Ishikawa (cell line): Measurements from ENCODE around the gene CBX1.

Experiments used
- CEBPB ChIP-seq: IDR thresholded peaks from 2 replicates; pipeline ENCODE4 v1.6.1; 2012
- CREB1 ChIP-seq: IDR thresholded peaks from 2 replicates; pipeline ENCODE4 v1.6.1; 2012; ENCODE audit warnings: low read depth
- EGR1 ChIP-seq: IDR thresholded peaks from 2 replicates; pipeline ENCODE4 v1.6.1; 2012
- EP300 ChIP-seq: IDR thresholded peaks from 2 replicates; pipeline ENCODE4 v1.6.1; 2012; ENCODE audit warnings: borderline replicate concordance
- FOXM1 ChIP-seq: IDR thresholded peaks from 2 replicates; pipeline ENCODE4 v1.6.1; 2012; ENCODE audit warnings: low read depth, borderline replicate concordance
- MAX ChIP-seq: IDR thresholded peaks from 2 replicates; pipeline ENCODE4 v1.6.1; 2012
- NFIC ChIP-seq: IDR thresholded peaks from 2 replicates; pipeline ENCODE4 v1.6.1; 2012
- RAD21 ChIP-seq: IDR thresholded peaks from 2 replicates; pipeline ENCODE4 v1.6.1; 2012; ENCODE audit warnings: low read depth
- REST ChIP-seq: IDR thresholded peaks from 2 replicates; pipeline ENCODE4 v1.6.1; 2012; ENCODE audit warnings: low read depth, mild to moderate bottlenecking
- TAF1 ChIP-seq: IDR thresholded peaks from 2 replicates; pipeline ENCODE4 v1.6.1; 2012; ENCODE audit warnings: low read depth, mild to moderate bottlenecking
- TCF12 ChIP-seq: IDR thresholded peaks from 2 replicates; pipeline ENCODE4 v1.6.1; 2012; ENCODE audit warnings: low read depth
- TEAD4 ChIP-seq: IDR thresholded peaks from 2 replicates; pipeline ENCODE4 v1.6.1; 2012
- USF1 ChIP-seq: IDR thresholded peaks from 2 replicates; pipeline ENCODE4 v1.6.1; 2012
- YY1 ChIP-seq: IDR thresholded peaks from 2 replicates; pipeline ENCODE4 v1.6.1; 2012; ENCODE audit warnings: low read depth
- ZBTB7A ChIP-seq: IDR thresholded peaks from 2 replicates; pipeline ENCODE4 v1.6.1; 2012; ENCODE audit warnings: low read depth

The CBX1 gene

GRCh38 chr17:48101012-48101720, at the start of gene CBX1:
Gene CBX1 (minus strand): TSS chr17:48101478. CDS start chr17:48077004, 24,474 bp downstream.
- TF ChIP-seq NFIC (peak; percentile 37; the same call in 1 of the 2 replicates), FOXM1 (no peak), ZBTB7A (no peak), CREB1 (no peak), CEBPB (no peak), REST (no peak), USF1 (peak; percentile 43), TAF1 (peak; percentile 40; the same call in 1 of the 2 replicates), MAX (peak; percentile 50), RAD21 (no peak), YY1 (no peak), EP300 (no peak), TEAD4 (no peak), TCF12 (no peak; the same call in 1 of the 2 replicates)

- TF ChIP-seq YY1 = no peak
- no peak for TF ChIP-seq EGR1
- no peak for TF ChIP-seq EP300
- no peak for TF ChIP-seq FOXM1
- TF ChIP-seq RAD21 = no peak
- no peak for TF ChIP-seq USF1
- no peak for TF ChIP-seq TAF1
- TF ChIP-seq ZBTB7A = no peak
- no peak for TF ChIP-seq REST
- TF ChIP-seq CREB1 = no peak
- no peak for TF ChIP-seq NFIC
- TF ChIP-seq TEAD4 = no peak
- TF ChIP-seq MAX = no peak
- TF ChIP-seq TCF12 = no peak
- TF ChIP-seq CEBPB = no peak
Observed at GRCh38 chr17:48150597-48151001, 49.3 kb upstream of the CBX1 start.

GRCh38 chr17:48149787-48150463, 48.6 kb upstream of the CBX1 start:
- TF ChIP-seq USF1 = no peak
- TF ChIP-seq REST = no peak
- TF ChIP-seq TCF12 = no peak
